LHCN-M2 (cell line): ENCODE results near the gene TGFBR3. TPM values are rescaled to one million over a fixed set of nuclear protein-coding genes. Genes with fewer than 3 reads are reported as not detected.

Experiments used
- DNase-seq: peaks from one replicate; pipeline ENCODE4 v3.0.0-alpha.2; 2012; ENCODE audit warnings: low read depth
- total RNA-seq: library from RNA; depleted of rRNA; stranded (reverse); fragments of >200 nt; gene quantifications from 2 replicates; pipeline ENCODE4 v1.2.3, GENCODE V29; 2014

Gene TGFBR3
- total RNA-seq, 1 experiment from 2014 or later = 2.6 TPM

DNA sequence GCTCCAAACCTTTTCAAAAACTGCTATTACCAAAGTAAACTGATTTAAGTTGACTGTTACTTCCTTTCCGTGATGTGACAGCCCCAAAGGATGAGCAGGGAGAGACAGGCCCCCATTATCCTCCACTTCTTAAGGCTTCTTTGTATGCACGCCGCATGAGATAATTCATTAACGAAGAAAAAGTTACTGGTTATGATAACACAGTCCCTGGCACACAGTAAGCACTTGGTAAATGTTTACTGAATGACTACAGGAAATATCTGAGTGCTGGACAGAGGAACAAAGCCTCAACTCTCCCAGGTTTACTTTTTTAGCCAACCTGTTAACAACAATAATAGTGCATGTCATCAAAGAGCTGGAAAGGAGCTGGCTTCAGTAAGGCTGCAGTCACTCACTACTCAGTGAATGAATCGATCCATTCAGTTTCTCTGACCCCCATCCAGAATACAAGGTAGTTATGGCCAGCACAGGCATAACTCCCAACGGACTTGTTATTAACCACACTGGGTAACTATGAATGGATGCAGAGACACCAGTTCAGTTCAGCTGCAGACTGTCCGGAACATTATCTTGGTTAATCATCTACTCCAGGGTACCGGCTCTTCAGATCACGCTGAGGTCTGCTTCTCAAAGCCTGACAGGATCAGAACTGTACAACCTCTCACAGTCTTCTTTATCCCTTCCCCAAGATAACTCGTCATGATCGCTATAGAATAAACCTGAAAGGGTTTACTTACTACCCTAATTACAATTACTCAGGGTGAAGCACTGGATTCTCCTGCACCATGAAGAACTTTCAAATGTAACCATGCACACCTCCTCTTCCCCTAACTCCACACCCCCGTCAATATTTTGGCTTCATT is 58.3 kb downstream of the TGFBR3 start:
- no peak for DNase-seq

- DNase-seq = no peak
These were observed 58.9 kb downstream of the TGFBR3 start for GRCh38 chr1:91827087-91827458.

DNA sequence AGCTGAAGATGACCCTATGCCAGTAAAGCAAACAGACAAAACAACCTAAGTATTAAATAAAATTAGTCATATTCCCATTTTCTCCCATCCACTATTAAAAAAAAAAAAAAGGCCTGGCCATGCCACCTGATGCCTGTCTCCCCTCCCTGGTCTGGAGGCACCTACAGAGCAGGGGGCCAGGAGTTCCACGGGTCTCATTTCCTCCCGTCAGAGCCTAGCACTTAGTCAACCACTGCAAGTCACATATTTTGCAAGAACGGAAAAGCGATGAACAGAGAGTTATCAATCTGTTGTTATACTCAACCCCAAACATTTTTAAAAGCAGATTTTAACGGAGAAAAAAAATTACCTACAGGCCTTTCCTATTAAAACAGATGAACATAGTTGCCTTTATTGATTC is 59.3 kb downstream of the TGFBR3 start:
- DNase-seq = no peak

DNA sequence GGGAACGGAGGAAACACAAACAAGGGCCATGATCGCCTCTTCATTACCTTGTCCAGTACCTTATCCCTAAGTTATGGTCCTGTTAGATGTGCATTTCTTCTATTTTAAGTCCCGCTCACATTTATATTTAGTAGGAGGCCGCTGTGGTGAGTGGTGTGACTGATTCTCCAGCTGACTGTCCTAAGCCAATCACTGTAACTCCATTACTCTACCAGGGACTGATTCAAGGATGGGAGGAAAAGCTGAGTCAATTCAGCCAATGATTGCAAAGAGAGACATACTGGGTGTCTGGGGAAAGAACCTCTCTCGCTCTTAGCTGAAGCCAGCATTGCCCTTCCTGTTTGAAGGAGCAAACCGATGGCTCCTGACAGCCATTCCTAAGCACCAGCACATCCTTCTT is 59.7 kb downstream of the TGFBR3 start:
- DNase-seq = no peak

DNA sequence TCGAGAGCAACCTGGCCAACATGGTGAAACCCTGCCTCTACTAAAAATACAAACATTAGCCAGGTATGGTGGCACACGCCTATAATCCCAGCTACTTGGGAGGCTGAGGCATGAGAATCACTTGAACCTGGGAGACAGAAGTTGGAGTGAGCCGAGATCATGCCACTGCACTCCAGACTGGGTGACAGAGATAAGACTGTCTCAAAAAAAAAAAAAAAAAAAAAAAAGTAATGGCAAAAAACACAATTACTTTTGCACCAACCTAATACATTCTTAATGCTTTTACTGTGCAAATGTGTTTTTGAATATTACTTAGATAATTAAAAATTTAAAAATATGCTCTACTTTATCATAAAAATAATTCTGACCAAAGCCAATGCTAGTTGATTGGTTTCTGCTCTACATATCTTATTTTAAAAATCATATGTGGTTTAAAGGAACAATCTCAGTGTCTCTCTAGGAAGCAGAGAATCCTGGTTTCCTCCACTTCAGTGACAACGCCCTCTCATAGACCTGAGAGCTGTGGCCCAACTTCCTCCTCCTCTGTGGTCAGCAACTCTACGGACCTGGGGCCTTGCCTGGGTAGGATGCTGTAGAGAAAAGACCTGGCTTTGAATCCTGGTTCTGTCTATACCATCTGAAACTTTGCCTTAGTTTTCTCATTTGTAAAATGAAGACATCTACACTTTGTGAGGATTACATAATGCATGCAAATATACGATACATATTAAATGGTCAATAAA is 64.7 kb downstream of the TGFBR3 start:
- no peak for DNase-seq

- DNase-seq = no peak
These were observed 66.7 kb downstream of the TGFBR3 start for GRCh38 chr1:91819038-91819788.

DNA sequence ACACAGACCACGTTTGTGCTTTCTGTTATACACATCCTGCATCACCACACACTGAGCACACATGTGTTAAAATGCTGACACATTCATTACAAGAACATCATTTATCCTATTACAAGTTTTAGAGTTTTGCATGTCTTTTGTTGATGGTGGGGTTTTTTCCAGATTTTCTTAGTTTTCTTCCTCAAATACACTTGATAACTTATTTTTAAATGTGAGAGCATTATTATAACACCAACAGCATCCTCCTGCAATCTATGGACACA is 67.3 kb downstream of the TGFBR3 start:
- DNase-seq = no peak

DNA sequence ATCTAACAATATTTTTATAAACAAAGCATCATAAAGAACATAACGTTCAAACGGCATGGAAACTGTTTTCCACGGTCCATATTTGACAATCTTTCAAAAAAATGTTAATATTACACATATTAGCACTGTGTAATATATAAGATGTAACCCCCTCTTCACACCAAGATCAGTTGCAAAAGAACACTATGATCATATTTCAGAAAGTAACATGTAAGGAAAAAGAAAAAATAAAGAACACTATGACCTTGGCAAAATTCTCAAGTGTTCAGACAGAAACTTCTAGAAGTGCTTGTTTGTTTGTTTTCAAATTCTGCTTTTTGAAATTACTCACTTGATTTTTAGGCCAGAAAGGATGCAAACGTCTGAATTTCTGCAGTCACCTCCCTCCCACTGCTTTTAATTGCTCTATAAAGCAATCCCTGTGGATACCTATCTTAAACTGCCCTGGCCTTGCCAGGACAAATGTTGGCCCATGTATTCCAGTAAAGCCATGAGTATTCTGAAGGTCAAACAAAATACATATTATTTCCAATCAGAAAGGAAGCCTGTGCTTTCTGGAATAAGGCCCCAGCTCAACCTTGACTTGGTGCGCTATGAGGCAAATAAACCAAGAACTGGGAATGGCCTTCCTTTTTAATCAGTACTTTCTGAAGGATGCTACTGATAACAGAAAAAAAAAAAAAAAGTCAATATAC is 68.6 kb downstream of the TGFBR3 start:
- DNase-seq = no peak

DNA sequence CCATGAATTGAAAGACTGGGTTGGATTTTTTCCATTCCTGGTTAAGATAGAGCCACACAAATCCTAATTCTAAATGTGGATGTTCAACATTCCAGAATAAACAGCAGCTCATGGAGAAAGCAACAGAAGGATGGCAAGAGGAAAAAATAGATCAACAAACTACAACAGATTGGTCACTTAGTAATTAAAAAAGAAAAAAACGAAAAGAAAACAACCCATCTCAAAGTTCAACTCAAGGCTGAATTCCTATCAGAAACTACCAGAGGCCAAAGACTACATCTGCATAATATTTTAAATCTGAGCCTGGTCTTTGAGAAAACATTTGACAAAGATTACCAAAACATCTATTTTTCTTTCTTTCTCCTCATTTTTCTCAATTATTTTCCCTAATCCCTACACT is 69.9 kb downstream of the TGFBR3 start:
- no peak for DNase-seq

DNA sequence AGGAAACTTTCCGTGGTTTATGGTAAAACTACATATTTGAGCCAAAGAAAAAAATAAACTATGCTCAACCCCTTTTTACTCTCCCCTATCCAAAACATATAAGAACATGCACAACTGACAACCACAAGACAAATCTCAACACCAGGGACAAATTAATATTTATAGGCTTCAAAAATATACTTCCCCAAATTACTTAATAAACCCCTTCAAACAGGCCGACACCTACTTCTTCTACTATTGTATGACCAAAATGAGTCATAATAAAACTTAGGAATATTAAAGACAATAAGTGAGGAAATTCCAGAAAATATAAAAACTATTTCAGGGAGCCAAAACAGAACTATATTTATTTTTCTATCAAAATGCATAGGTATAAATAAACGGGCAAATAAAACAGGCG is 71.5 kb downstream of the TGFBR3 start:
- DNase-seq = no peak

GRCh38 chr1:91813813-91814212 is 72.1 kb downstream of the TGFBR3 start:
- no peak for DNase-seq

DNA sequence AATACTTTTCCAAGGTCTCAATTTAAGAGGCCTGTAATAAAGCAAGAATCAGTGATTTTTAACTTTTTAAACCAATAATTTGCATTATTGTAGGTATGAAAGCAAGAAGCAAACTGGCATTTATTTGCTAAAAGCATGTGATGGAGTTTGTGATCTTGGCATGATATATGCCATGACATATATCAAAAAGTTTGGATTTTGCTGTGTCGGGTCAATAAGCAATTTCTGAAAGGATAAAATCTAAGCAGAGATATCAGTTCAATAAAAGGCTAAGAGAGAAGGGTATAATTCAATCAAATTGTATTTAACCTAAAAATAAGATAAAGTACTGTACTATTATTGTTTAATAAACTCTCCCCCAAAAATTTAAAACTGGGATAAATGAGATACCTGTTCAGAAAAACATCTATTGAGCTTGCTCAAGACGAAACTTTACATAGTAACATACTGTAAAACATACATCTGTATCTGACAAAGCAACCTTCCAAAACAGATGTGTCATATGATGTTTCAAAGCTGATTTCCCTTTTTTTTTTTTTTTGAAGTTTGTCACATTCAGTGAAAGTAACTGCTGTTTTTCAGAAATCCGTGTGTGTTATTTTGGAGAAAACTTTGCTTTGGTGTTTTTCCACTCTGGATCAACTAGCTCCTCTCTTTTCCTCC is 74.5 kb downstream of the TGFBR3 start:
- DNase-seq = no peak

- peak; percentile 37 for DNase-seq
These were observed 76.6 kb downstream of the TGFBR3 start for GRCh38 chr1:91809317-91809716.

DNA sequence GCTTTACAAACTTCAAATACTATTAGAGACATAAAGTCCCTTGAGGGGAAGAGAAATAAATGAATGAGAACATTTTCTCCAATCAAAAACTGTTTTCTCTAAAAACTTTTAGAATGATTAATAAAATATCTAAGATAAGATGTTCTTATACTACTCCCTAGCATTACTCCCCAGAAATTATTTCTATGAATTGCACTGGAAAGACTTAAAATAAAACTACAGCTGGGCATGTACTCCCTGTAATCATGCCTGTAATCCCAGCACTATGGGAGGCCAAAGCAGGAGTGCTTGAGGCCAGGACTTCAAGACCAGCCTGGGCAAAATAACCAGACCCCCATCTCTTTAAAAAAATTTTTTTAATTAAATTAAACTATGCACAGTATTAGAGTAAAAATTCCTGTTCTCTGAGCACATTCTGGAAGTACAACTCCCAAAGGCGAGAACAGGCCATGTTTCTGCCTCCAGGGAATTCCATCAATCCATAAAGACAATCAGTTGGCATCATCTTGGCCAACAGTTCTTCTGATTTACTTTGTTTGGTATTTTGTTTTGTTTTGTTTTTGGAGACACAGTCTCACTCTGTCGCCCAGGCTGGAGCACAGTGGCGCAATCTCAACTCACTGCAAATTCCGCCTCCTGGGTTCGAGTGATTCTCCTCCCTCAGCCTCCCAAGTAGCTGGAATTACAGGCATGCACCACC is 77.9 kb downstream of the TGFBR3 start:
- no peak for DNase-seq

DNA sequence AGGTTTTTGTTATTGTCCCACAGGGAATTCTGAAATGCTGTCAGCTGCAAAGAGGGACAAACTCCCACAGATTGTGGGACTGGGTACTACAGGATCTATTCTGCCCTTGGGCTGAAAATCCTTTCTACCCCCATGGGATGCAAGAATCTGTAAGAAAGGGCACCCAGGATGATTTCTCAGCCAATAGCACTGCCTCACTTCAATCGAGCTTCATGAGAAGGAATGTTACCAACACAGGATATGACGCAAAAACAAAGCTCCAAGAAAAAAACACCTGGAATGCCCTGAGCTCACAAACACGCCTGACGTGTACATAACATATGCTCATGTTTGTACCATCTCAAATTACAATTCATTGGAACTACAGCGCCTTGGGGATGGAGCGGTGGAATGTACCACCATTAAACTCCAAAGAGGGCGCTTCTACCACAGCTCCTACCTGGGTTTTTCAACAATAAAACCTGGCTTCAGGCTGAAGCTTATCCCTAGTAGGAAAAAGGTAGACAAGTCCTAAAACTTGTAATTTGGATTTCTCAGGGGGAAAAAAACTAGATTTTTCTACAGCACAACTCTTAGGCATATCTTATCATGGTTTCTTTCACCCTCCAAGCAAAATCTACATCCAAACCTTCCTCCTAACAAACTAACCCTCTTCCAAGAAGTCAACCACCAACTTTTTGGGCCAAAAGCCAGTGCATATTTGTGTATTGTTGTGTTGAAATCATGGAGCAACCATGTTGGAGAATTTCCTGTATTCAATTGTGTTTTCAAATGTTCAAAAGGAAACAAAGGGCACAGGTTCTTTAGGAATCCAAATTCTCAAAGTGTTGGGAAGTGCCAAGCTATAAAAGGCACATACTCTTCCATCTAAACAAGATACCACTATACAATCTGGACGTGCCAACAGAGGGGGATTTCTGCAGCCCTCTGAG is 78.9 kb downstream of the TGFBR3 start:
- no peak for DNase-seq

- no peak for DNase-seq
These were observed 79.7 kb downstream of the TGFBR3 start for GRCh38 chr1:91806181-91806768.

- no peak for DNase-seq
These were observed 80.6 kb downstream of the TGFBR3 start for GRCh38 chr1:91805311-91805801.

DNA sequence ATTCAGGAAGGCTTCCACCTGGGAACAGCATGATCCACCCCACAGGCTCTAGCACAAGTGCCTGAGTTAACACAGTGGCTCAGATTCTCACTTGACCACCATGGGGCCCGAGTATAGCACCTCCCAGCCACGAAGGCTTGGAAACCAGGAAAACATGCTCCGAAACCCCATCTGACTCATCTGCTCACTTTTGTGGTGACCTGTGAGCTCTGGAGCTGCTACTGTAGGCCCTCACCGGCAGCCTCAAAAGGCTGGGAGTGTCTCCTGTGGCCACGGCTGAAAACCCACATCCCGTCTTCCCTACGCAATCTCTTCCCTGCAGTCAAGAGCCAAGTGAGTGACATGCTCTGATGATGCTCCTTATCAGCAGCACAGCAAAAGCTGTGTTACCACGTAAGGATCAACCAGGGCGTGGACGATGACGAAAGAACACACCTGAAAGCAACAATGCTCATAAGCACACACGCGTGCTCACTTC is 81.4 kb downstream of the TGFBR3 start:
- DNase-seq = peak; percentile 28
